Sigmoid colon (tissue), 4 donors: ENCODE data around the gene IRAK1.

ENCODE experiments used
- POLR2A ChIP-seq, 2 donors: fragments of 450-650 bp; IDR thresholded peaks; one replicate each; pipeline ENCODE4 v1.6.1; 2016; ENCODE audit warnings: antibody characterized with exemption in 2 of 2, mild to moderate bottlenecking in 2 of 2, moderate library complexity in 2 of 2
- POLR2AphosphoS5 ChIP-seq, 4 donors: sonication (generic); formaldehyde crosslinking; IDR thresholded peaks; one replicate each; pipeline ENCODE4 v1.6.1; 2017; ENCODE audit warnings: antibody characterized with exemption in 4 of 4
- TF ChIP-seq, protein P1 (sequence below), 4 experiments: fragments of 450-650 bp in 3 of 4; fragments of 200-600 bp in 1 of 4; IDR thresholded peaks; one replicate each; pipeline ENCODE4 v1.5.1; 2016 to 2019; ENCODE audit warnings: antibody characterized with exemption in 4 of 4, mild to moderate bottlenecking in 3 of 4, moderate library complexity in 2 of 4

DNA sequence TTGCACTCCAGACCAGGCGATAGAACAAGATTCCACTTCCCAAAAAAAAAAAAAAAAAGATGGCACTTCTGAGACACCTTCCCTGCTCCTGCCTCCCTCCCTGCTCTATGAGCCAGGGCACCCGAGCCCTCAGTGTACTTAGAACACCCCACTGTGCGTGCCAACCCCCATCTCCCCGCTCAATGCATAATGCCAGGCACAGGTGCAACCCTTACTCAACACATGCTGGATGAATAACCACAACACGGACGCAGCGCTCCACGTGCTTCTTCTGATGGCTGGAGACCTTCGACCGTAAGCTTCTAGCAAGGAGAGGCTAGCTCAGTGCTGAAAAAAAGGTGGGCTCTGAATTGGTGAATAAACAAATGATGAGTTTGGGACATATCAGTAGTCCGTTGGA lies 19.9 kb upstream of the IRAK1 start:
- TF ChIP-seq POLR2AphosphoS5 (IDR thresholded peaks at IDR 0.05) = no peak
- TF ChIP-seq, protein P1, sequence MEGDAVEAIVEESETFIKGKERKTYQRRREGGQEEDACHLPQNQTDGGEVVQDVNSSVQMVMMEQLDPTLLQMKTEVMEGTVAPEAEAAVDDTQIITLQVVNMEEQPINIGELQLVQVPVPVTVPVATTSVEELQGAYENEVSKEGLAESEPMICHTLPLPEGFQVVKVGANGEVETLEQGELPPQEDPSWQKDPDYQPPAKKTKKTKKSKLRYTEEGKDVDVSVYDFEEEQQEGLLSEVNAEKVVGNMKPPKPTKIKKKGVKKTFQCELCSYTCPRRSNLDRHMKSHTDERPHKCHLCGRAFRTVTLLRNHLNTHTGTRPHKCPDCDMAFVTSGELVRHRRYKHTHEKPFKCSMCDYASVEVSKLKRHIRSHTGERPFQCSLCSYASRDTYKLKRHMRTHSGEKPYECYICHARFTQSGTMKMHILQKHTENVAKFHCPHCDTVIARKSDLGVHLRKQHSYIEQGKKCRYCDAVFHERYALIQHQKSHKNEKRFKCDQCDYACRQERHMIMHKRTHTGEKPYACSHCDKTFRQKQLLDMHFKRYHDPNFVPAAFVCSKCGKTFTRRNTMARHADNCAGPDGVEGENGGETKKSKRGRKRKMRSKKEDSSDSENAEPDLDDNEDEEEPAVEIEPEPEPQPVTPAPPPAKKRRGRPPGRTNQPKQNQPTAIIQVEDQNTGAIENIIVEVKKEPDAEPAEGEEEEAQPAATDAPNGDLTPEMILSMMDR (IDR thresholded peaks at IDR 0.05) = no peak
- TF ChIP-seq POLR2A (IDR thresholded peaks at IDR 0.05) = no peak
